GM19463 (cell line): ENCODE data around the gene CLK1.
"Not testable (repeated sequence)": the region's sequence is repeated elsewhere in the genome, so short reads cannot be mapped to it uniquely, and the experiment has no call there.

Experiments
- ATAC-seq: cut with Tn5 transposase; IDR thresholded peaks from one replicate; pipeline ENCODE4 v1.9.1; 2021; ENCODE audit warnings: mild to moderate bottlenecking, moderate library complexity; ENCODE audit not compliant: unreplicated experiment

The CLK1 gene

DNA sequence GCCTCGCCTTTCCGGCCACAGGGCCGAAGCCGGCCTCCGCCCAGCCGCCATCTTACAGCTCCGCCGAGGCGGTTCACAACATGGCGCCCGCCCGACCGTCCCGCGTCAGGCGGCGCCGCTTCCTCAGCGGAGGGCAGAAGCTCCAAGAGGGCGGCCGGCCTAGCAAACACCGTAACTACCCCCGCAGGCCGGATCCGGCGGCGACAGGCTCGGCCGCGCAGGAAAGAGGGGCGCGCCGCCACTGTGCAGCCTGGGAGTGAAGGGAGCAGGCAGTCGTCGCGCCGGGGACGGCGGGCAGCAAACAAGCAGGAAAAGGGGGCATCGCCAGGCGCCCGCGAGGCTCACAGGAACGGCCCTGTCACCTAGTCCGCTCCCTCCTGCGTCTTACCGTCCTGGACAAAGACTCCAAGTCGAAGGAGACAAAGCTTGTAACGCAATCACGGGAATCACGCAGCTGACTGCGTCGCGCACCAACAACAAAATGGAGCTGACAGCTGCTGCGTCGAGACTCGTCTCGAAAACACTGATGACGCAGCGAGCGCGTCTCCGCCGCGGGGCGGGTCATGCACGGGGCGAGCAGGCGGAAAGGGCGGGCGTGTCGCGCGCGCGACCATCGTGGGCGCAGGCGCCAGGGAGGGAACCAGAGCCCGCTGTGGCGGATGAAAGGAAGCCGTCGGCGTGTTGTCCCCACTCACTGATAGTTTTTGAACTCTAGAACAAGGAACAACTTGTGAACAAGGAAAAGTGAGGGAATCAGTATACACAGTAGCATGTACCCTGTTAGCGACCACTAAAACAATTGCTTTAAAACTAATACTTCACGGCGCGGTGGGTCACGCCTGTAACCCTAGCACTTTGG lies at the start of gene CLK1:
TSS of gene CLK1 (minus strand) at position 483 of the 859 bp plus-strand sequence. CDS start 2,796 bp downstream, outside the sequence.
- ATAC-seq: peak; percentile 85

DNA sequence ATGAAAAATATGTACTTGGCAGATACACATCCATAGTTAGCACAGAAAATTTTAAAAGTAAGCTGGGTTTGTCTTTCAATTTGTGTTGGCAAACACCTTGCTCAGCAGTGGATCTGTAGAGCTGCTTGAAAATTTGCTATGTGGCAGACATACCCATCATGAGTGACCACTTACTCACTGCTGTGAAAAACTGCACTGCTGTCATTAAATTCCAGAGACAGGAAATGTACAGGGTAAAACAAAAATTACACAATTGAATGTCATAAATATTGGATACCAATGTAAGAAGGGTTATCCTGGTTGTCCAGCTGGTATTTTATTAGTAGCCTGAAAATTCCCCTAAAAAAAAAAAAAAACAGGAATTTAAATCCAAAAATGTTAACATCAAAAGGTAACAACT lies 49.2 kb upstream of the CLK1 start:
- no peak for ATAC-seq

GRCh38 chr2:200909958-200910357 lies 45.5 kb upstream of the CLK1 start:
- no peak for ATAC-seq

- ATAC-seq: peak; percentile 44
Measured at GRCh38 chr2:200905618-200906296, 41.3 kb upstream of the CLK1 start.

DNA sequence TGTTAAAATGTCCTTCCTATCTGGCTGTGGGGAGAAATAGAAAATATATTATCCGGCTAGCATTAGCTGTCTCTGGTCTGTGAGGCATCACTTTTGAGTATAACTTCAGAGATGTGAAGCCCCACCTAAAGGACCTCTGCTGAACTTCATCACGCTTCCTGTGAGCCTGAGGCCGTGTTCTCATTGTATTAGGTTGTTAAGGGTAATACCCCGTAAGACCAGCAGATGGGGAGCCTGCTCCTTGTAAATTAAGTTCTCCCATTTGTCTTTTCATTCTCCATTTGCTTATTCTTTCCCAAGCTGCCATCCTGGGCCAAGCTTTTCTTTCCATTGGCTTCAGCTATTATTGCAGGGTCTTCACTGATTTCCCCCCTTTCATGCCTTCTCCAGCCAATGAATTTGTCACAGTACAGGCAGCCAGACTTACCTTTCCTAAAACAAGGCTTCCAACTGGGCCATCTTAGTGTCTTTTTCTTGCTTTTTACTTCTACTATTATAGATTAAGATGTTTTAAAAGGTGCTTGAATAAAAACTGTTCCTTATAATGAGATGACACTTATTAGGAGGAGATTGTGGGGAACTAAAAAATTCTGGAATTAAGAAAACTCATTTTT lies 37.1 kb upstream of the CLK1 start:
- peak; percentile 98 for ATAC-seq

DNA sequence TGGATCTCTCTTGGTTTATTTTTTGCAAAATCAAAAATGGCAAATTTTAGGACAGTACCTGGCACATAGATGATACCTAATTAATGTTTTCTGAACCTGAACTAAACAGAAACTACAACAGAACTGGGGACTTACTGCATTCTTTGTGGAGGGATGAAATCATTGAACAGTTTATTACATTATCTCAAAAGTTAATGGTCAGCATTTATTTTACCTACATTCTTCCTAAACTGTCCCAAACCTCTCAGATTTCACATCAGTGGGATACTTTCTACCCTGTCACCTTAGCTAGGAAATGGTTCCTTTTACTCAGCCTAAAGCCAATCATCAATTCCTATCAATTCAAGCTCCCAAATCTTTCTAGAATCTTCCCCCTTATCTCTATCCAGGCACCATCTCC lies 35.0 kb upstream of the CLK1 start:
- no peak for ATAC-seq

DNA sequence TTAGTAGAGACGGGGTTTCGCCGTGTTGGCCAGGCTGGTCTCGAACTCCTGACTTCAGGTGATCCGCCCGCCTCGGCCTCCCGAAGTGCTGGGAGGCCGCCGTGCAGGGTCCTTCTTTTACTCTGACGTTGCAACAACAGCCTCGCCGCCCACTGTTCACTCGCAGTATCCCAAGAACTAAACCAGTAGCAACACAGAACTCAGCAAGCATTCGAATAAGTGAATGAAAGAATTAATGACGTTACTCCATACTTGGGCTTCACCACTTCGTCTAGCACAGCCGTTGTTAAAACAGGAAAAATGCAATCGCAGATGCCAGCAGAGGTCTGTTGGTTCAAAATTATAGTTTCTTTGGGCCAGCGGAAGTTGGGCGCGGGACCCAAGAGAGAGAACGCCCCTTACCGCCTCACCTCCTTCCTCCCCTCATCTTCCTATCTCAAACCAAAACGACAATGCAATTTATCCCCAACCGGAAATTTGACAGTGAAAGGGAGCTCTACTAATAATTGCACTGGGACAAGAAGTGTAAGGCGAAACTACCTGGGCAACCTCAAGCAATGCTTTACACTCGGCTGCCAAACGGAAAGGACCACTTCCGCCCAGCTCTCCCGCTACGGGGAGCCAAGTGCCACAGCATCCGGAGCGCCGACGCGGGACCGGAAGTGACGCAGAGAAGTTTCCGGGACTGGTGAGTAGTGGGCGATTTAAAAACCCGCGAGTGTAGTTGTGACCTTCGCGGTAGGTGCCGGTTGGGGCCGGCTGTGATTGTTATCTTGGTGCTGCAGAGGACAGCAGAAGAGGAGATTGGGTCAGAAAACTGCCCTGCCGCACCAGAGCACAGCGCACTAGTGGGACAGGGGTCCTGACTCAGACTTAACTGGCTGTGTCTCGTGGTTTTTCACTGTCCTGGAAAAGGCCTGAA lies 24.5 kb upstream of the CLK1 start, which contains the start of the genes NIF3L1 and PPIL3:
TSS of gene NIF3L1 (plus strand) at position 668 of the 922 bp plus-strand sequence. CDS start 2,573 bp downstream, outside the sequence.
TSS of gene PPIL3 (minus strand) at position 374 of the 922 bp plus-strand sequence. CDS start 1,462 bp downstream, outside the sequence.
- ATAC-seq: peak; percentile 85

GRCh38 chr2:200881715-200882249 lies 17.3 kb upstream of the CLK1 start:
- ATAC-seq: not testable (repeated sequence)

- no peak for ATAC-seq
Measured at GRCh38 chr2:200878289-200878880, 13.9 kb upstream of the CLK1 start.

DNA sequence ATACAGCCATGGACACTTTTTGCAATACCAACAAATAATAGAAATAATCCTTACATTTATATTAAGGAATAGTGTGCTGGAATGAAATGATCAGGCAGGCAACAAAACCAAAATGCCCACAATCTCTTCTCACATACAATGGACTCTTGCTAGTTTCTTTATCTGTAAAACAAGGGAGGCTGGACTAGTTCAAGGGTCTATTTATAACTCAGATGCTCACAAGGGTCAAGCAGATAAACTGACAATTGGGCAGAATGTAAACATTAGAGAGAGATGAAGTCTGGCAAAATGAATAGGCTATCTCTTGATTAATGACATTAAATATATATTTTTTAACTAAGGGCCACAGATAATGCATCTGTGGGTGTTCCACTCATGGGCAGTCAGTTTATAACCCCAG lies 13.0 kb upstream of the CLK1 start:
- no peak for ATAC-seq

DNA sequence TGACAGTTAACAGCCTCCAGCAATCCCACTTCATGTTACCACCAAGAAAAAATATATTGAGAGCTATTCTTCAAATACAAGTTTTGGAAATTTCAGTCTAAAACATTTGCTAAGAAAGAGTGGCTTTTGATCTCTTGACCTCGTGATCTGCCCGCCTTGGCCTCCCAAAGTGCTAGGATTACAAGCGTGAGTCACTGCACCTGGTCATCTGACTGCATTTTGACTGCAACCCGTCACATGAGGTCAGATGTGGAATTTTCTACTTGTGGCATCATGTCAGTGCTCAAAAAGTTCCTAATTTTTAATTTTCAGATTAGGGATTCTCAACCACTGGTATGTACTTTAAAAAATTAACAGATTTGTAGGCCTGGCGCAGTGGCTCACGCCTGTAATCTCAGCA lies 9.1 kb upstream of the CLK1 start:
- no peak for ATAC-seq

- no peak for ATAC-seq
Measured at GRCh38 chr2:200871151-200871550, 6.7 kb upstream of the CLK1 start.

- ATAC-seq: no peak
Measured at GRCh38 chr2:200869014-200869413, 4.6 kb upstream of the CLK1 start.

DNA sequence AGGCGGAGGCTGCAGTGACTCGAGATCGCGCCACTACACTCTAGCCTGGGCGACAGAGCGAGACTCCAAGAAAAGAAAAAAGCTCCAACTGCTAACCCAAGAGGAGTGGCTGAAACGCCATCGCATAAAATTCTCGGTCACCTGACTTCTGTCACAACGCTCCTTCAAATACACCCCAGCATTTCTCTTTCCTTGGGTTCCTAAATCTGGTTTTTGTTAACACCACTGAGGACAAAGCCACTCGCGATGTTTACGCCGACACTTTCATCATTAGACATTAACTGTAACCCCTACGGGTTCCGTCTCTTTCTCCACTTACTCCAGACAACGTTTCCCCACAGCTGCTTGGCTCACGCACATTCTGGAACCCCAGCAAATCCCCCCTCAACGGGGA lies 679 bp downstream of the CLK1 start:
- ATAC-seq: peak; percentile 5

DNA sequence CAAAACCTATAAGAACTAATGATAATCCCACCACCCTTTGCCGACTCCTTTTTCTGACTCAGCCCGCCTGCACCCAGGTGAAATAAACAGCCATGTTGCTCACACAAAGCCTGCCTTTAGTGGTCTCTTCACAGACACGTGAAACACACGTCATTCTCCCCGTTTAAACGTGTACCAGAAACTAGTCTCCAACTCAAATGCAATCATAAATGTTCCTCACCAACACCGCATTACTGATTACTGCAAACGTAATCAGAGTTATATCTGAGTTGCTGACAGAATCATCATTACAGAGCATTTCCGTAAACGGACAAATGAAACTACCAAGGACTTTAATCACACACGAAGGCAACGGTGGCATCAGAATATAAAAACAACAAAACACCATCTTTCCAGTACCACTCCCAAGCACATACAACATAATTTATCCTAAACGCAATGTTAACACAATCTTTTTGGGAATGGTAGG lies 1.9 kb downstream of the CLK1 start:
- ATAC-seq: no peak

GRCh38 chr2:200861617-200862155 lies 2.8 kb downstream of the CLK1 start:
- ATAC-seq: no peak

- ATAC-seq: no peak
Measured at GRCh38 chr2:200860092-200860795, 4.2 kb downstream of the CLK1 start.

- no peak for ATAC-seq
Measured at GRCh38 chr2:200856806-200857205, 7.7 kb downstream of the CLK1 start.

- ATAC-seq: no peak
Measured at GRCh38 chr2:200852605-200853004, 11.9 kb downstream of the CLK1 start.
